Cardiac fibroblast (primary cell): ENCODE data around the gene MMP17.
A peak's percentile ranks its signal among the peaks of the same experiment; 100 is the strongest.

Source experiments
- DNase-seq, 2 donors: peaks; one replicate each; pipeline versions ENCODE4 v3.0.0 to v3.0.0-alpha.2; 2010; ENCODE audit warnings: low read depth in 2 of 2
- H3K4me3 ChIP-seq, 2 donors: replicated peaks in 1 of 2; 1 replicate in 1 of 2; 2 replicates in 1 of 2; pipeline ENCODE4 v1.5.1; 2011; ENCODE audit warnings: low read depth in 2 of 2, low read length in 2 of 2, mild to moderate bottlenecking in 2 of 2, moderate library complexity in 1 of 2
- TF ChIP-seq, protein P1 (sequence below): IDR thresholded peaks from one replicate; pipeline ENCODE4 v1.5.1; 2011; ENCODE audit warnings: low read depth, mild to moderate bottlenecking, low read length, inconsistent platforms

The MMP17 gene

DNA sequence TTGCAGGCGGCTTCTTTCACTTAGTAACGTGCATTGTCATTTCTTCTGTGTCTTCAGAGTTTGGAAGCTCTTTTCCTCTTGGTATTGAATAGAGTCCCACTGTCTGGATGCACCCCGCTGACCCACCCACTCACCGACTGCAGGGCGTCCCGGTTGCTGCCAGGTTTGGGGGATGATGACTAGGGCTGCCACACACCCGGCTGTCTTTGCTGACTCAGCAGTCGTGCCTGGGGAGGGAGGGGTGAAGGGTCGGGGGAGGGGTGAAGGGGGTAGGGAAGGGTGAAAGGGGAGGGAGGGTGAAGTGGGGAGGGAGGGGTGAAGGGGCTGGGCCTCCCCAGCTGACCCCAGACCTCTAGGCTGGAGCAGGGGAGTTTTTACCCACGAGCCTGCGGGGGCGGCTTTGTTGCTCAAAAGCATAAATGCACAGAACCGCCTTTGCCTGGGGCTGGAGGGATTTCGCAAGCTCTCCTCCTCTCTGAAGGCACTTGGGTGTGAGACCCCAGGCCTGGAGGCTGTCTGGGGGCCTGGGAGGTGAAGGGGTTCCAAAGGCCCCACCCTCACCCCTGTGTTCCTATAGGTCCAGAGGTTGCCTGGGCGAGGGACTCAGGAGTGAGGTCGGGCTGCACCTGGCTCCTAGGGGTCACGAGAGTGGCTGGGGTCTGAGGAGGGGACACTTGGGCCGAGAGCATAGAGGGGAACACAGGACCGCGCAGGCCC is 35.0 kb downstream of the MMP17 start:
- peak in 1 of 2 donors; percentile 22 for DNase-seq
- TF ChIP-seq, protein P1, sequence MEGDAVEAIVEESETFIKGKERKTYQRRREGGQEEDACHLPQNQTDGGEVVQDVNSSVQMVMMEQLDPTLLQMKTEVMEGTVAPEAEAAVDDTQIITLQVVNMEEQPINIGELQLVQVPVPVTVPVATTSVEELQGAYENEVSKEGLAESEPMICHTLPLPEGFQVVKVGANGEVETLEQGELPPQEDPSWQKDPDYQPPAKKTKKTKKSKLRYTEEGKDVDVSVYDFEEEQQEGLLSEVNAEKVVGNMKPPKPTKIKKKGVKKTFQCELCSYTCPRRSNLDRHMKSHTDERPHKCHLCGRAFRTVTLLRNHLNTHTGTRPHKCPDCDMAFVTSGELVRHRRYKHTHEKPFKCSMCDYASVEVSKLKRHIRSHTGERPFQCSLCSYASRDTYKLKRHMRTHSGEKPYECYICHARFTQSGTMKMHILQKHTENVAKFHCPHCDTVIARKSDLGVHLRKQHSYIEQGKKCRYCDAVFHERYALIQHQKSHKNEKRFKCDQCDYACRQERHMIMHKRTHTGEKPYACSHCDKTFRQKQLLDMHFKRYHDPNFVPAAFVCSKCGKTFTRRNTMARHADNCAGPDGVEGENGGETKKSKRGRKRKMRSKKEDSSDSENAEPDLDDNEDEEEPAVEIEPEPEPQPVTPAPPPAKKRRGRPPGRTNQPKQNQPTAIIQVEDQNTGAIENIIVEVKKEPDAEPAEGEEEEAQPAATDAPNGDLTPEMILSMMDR, result no peak
- H3K4me3 ChIP-seq, result no peak overlapping the region

DNA sequence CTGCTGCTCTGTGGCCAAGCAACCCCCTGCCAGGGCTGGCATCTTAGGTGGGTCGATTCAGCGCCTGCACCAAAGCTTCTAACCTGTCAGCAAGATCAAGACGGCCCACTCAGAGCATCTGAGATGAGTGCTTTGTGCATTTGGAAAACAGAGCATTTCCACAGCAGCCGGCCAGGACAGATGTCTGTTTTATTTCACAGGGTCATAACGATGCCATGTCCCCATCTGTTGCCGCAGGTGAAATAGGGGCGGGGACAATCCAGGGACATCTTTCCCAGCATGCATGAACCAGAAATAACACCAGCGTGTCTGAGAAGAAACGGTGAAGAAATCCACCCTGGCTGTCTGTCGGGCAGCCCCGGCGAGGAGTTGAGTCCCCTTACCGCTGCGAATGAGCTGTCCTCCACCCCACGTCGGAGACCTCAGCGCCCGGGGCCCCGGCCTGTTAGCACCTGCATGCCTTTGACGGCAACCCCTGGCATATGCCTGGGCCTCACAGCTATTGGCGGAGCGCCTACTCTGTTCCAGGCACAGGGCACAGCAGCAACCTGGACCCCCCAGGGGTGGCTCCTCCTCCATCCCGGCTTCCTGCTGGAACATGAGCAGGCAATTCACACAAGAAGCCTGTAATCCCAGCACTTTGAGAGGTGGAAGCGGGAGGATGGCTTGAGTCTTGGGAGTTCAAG is 35.7 kb downstream of the MMP17 start:
- TF ChIP-seq, protein P1, result no peak
- no peak overlapping the region for H3K4me3 ChIP-seq
- no peak for DNase-seq

DNA sequence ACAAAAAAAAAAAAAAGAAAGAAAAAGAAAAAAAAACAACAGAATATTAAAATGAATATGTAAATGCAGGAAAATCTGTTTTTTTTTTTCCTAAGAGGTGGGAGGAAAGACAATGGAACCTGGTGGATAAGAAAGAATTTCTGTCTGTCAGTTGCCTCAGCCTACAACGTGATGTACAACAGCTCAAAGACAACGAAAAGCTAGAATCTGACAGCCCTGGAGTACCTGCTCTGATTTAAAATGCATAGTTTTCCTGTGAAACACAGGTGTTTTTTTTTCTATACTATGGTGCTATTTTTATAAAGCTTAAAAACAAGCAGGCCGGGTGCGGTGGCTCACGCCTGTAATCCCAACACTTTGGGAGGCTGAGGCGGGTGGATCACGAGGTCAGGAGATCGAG is 36.3 kb downstream of the MMP17 start:
- TF ChIP-seq, protein P1, result no peak
- H3K4me3 ChIP-seq, result no peak overlapping the region
- DNase-seq, result no peak

DNA sequence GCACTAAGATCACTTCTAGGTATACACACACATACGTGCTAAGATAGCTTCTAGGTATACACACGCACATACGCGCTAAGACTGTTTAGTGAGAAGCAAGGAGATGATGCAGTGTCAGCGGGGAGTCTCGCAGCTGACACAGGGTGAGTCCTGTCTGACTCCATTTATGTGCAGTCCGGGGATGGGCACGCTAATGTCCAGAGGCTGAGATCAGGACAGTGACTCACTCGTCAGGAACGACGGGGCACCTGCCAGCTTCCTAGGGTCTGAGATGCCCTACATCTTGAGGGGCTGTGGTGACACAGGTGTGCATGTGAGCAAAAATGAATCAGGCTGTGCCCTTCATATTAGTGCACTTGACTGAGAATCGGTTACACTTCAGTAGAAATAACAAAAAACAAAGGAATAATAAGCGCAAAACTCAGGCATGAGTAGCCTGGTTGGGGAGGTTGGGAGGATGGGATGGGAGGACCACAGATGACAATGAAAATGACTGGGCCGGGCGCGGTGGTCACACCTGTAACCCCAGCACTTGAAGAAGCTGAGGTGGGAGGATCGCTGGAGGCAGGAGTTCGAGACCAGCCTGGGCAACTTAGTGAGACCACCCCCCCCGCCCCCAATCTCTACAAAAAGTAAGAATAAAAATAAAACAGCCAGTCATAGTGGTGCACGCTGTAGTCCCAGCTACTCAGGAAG is 37.1 kb downstream of the MMP17 start:
- TF ChIP-seq, protein P1, result no peak
- peak in 1 of 2 donors; percentile 62 for DNase-seq

DNA sequence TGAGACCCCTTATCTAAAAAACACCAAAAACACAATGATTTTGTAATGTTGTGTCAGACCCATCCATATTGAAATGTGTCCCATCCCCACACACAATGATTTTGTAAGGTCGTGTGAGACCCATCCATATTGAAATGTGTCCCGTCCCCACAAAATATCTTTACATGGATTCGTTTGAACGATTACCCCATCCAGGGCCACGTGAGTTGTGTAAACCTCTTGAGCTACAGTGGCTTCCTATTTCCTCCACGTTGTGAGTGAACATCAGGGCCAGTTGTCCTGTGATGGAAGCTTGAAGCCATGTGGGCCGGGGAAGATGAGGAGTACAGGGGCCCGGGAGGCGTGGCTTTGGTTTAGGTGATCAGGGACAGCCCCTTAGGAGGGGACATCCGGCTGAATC is 39.3 kb downstream of the MMP17 start:
- no peak for DNase-seq
- TF ChIP-seq, protein P1, result no peak
- no peak overlapping the region for H3K4me3 ChIP-seq

More for the DNA sequence above, 37.1 kb downstream of the MMP17 start:
- no peak overlapping the region for H3K4me3 ChIP-seq

DNA sequence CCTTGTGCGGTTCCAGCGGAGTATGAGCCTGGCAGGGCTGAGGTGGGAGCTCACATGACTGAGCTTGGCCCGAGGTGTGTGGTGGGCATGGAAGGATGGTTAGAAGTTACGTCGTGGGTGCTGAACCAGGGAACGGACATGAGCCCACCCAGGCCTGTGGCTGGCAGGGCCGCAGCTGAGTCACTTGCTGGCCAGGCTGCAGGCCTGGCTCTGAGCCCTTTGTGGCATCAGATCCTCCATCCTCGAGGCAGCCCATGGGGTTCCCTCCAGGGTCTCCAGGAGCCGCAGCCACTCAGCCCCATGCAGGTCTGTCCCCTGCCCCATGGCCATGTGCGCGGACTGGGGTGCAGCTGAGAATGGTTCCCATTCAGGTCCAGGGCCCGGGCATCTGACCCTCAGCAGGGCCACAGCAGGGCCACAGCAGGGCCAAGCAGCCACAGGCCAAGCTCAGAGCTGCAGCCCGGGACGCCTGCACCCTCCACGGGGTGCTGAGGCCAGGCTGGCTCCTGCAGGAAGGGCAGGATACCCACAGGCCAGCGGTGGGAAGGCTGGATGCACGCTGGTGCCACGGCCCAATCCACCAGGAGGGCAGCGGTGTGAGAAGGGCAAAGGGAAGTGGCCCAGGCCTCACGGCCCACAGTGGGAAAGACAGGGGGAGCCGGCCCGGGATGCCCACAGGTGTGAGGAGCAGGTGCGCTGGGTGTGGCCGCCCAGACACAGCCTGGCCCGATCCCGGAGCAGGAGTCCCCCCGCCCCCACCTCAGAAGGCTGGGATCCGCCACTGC is 39.9 kb downstream of the MMP17 start:
- no peak for DNase-seq
- no peak overlapping the region for H3K4me3 ChIP-seq
- TF ChIP-seq, protein P1, result no peak
